Measurements from ENCODE around the gene CHML. TPM values are rescaled to one million over a fixed set of nuclear protein-coding genes. Genes with fewer than 3 reads are reported as not detected.

The CHML gene
- total RNA-seq, 8 experiments from 2014 or later = 2.7 to 43.0 (median 32.8) TPM

- in situ Hi-C loops (cut with MboI; ENCODE audit: low pct_unique_long_range_greater_than_20kb in 2 of 9, low sequenced_read_pairs in 9 of 9, unreplicated experiment in 9 of 9) = no loop called here
- Histone ChIP-seq H3K4me3 (no peak overlapping the region), H3K27ac (no peak overlapping the region), H3K4me1 (replicated peaks in 1 of 2) (no peaks in the 10 kb centered on the region)
- ATAC-seq (replicated peaks in 6 of 8) = peak in 6 of 8 experiments; percentile 29 to 91 (median 62)
These were observed 48.9 kb downstream of the CHML start for GRCh38 chr1:241591317-241591716.

GRCh38 chr1:241590719-241591118 is 49.5 kb downstream of the CHML start:
- in situ Hi-C loops (cut with MboI; ENCODE audit: low pct_unique_long_range_greater_than_20kb in 2 of 9, low sequenced_read_pairs in 9 of 9, unreplicated experiment in 9 of 9) = no loop called here
- no peak overlapping the region for H3K4me3 ChIP-seq
- H3K27ac ChIP-seq = no peak overlapping the region
- peak in 2 of 8 experiments; percentile 39 to 54 for ATAC-seq (replicated peaks in 6 of 8)
- no peaks in the 10 kb centered on the region for H3K4me1 ChIP-seq (replicated peaks in 1 of 2)
- 34 to 92% (median 76%) methylated on average over 2 to 4 of the region's 4 CpGs; no CpG with 5 or more reads in 1 of the 10 experiments for WGBS, 10 experiments

Other genes with a start within 250 kb of the CHML start
- gene FH, start 120.6 kb downstream of the CHML start, total RNA-seq = 100 to 1,000 TPM in 3 of 8 experiments, 10 to 100 TPM in 5; 51.5 to 129 (median 95.5) TPM
- gene KMO, start 108.0 kb downstream of the CHML start, total RNA-seq = under 1 TPM; 0.05 to 0.57 (median 0.15) TPM
- gene OPN3, start within 50 bp of the CHML start, total RNA-seq = 10 to 100 TPM in 1 of 8 experiments, 1 to 10 TPM in 7; 1.7 to 16.7 (median 7.1) TPM
- gene WDR64, start 11.9 kb upstream of the CHML start, total RNA-seq = under 1 TPM in 4 of 8 experiments, not detected in 4; 0.05 to 0.85 (median 0.27) TPM
- 10 to 100 TPM in 3 of 8 experiments, 1 to 10 TPM in 4, under 1 TPM in 1; 0.92 to 29.6 (median 1.6) TPM for gene EXO1, start 207.8 kb upstream of the CHML start, total RNA-seq